Measurements from ENCODE around the gene GCSAML.
"Not testable (repeated sequence)": the region's sequence is repeated elsewhere in the genome, so short reads cannot be mapped to it uniquely, and the experiment has no call there.

Gene GCSAML

GRCh38 chr1:247548769-247549182 lies at the start of gene GCSAML:
Gene GCSAML (plus strand): TSS chr1:247549134. CDS start chr1:247549192, 58 bp downstream.
- no peak for DNase-seq (ENCODE audit: low read depth in 2 of 2)

- no peak for DNase-seq (ENCODE audit: low read depth in 2 of 2)
Measured at GRCh38 chr1:247500865-247501264, 48.1 kb upstream of the GCSAML start.

- DNase-seq (ENCODE audit: low read depth in 2 of 2), result no peak
Measured at GRCh38 chr1:247506831-247507230, 42.1 kb upstream of the GCSAML start.

GRCh38 chr1:247517795-247518612 lies 30.9 kb upstream of the GCSAML start:
- no peak for DNase-seq (ENCODE audit: low read depth in 2 of 2)

GRCh38 chr1:247518613-247518891 lies 30.4 kb upstream of the GCSAML start:
- DNase-seq (ENCODE audit: low read depth in 2 of 2), result no peak

- DNase-seq (ENCODE audit: low read depth in 2 of 2), result not testable (repeated sequence)
Measured at GRCh38 chr1:247521886-247522285, 27.0 kb upstream of the GCSAML start.

GRCh38 chr1:247528812-247529474 lies 20.0 kb upstream of the GCSAML start:
- DNase-seq (ENCODE audit: low read depth in 2 of 2), result no peak

GRCh38 chr1:247529771-247530355 lies 19.1 kb upstream of the GCSAML start:
- DNase-seq (ENCODE audit: low read depth in 2 of 2), result no peak

- DNase-seq (ENCODE audit: low read depth in 2 of 2), result no peak
Measured at GRCh38 chr1:247530785-247531184, 18.1 kb upstream of the GCSAML start.

GRCh38 chr1:247531937-247532336 lies 17.0 kb upstream of the GCSAML start:
- no peak for DNase-seq (ENCODE audit: low read depth in 2 of 2)

- no peak for DNase-seq (ENCODE audit: low read depth in 2 of 2)
Measured at GRCh38 chr1:247535402-247535801, 13.5 kb upstream of the GCSAML start.

GRCh38 chr1:247536340-247536739 lies 12.6 kb upstream of the GCSAML start, which contains the start of gene OR2C3:
Gene OR2C3 (minus strand): TSS chr1:247536440. CDS start chr1:247532511, 3,929 bp downstream.
- no peak for DNase-seq (ENCODE audit: low read depth in 2 of 2)

GRCh38 chr1:247538561-247538960 lies 10.4 kb upstream of the GCSAML start:
- no peak for DNase-seq (ENCODE audit: low read depth in 2 of 2)

GRCh38 chr1:247539215-247539614 lies 9.7 kb upstream of the GCSAML start:
- no peak for DNase-seq (ENCODE audit: low read depth in 2 of 2)

- DNase-seq (ENCODE audit: low read depth in 2 of 2), result no peak
Measured at GRCh38 chr1:247540581-247540980, 8.4 kb upstream of the GCSAML start.

GRCh38 chr1:247542811-247543210 lies 6.1 kb upstream of the GCSAML start:
- no peak for DNase-seq (ENCODE audit: low read depth in 2 of 2)

- DNase-seq (ENCODE audit: low read depth in 2 of 2), result no peak
Measured at GRCh38 chr1:247548092-247548491, 842 bp upstream of the GCSAML start.

- no peak for DNase-seq (ENCODE audit: low read depth in 2 of 2)
Measured at GRCh38 chr1:247551721-247552120, 2.8 kb downstream of the GCSAML start.

GRCh38 chr1:247552231-247552630 lies 3.3 kb downstream of the GCSAML start:
- DNase-seq (ENCODE audit: low read depth in 2 of 2), result no peak

GRCh38 chr1:247557926-247558674 lies 9.2 kb downstream of the GCSAML start:
- no peak for DNase-seq (ENCODE audit: low read depth in 2 of 2)

GRCh38 chr1:247561711-247562110 lies 12.8 kb downstream of the GCSAML start:
- DNase-seq (ENCODE audit: low read depth in 2 of 2), result no peak

- DNase-seq (ENCODE audit: low read depth in 2 of 2), result no peak
Measured at GRCh38 chr1:247562198-247562597, 13.3 kb downstream of the GCSAML start.
